A549 (cell line): ENCODE results near the gene MAP1LC3A. TPM values are rescaled to one million over a fixed set of nuclear protein-coding genes. Genes with fewer than 3 reads are reported as not detected.

ENCODE experiments used
- ATAC-seq, 2 experiments: fragments of 200-7000 bp in 1 of 2; fragments of >200 bp in 1 of 2; cut with Nextera tagmentation in 1 of 2; cut with Tn5 transposase in 1 of 2; 3 replicates each; pipeline versions ENCODE4 v1.8.0 to v1.9.1; 2018 to 2020; ENCODE audit warnings: mild to moderate bottlenecking in 1 of 2, moderate library complexity in 1 of 2
- CTCF ChIA-PET: fragments of 300-600 bp; sonication (Branson Sonifier 250); formaldehyde crosslinking; extraction: SDS; loops from one replicate; lab custom pipeline; 2021; ENCODE audit warnings: antibody characterized with exemption, inconsistent platforms; lab: Yijun Ruan, JAX
- POLR2A ChIA-PET: fragments of 350-600 bp; formaldehyde crosslinking; extraction: SDS; loops from one replicate; lab custom pipeline; 2021; ENCODE audit warnings: antibody characterized with exemption, inconsistent platforms; lab: Yijun Ruan, JAX
- DNase-seq, 2 experiments: peaks; one replicate each; pipeline versions ENCODE4 v3.0.0 to v3.0.0-alpha.2; 2011 to 2016; ENCODE audit warnings: low read depth in 1 of 2, low spot score in 1 of 2
- FAIRE-seq: peaks from 2 replicates; lab custom pipeline; 2011; peaks lifted over from hg19 to GRCh38; lab: Jason Lieb, UNC
- H3K27ac ChIP-seq, 2 experiments: fragments of >200 bp; sonication (Bioruptor Twin); formaldehyde crosslinking; 3 replicates each; pipeline ENCODE4 v1.5.1; 2016 to 2017
- H3K4me1 ChIP-seq: fragments of >200 bp; sonication (Bioruptor Twin); formaldehyde crosslinking; 3 replicates; pipeline ENCODE4 v1.6.1; 2016
- H3K4me2 ChIP-seq: fragments of >200 bp; sonication (Bioruptor Twin); formaldehyde crosslinking; 3 replicates; pipeline ENCODE4 v1.6.1; 2016
- H3K4me3 ChIP-seq: fragments of >200 bp; sonication (Bioruptor Twin); formaldehyde crosslinking; 3 replicates; pipeline ENCODE4 v1.5.1; 2016
- H3K9me3 ChIP-seq: fragments of >200 bp; sonication (Bioruptor Twin); formaldehyde crosslinking; 3 replicates; pipeline ENCODE4 v1.6.1; 2016
- ATOH8 ChIP-seq: fragments of 250-450 bp; sonication (Bioruptor Pico); IDR thresholded peaks from 2 replicates; pipeline ENCODE4 v1.5.0; 2020; ENCODE audit warnings: low read depth, mild to moderate bottlenecking, moderate library complexity
- BCL3 ChIP-seq: fragments of >200 bp; sonication (Bioruptor Twin); formaldehyde crosslinking; IDR thresholded peaks from 3 replicates; pipeline ENCODE4 v1.6.1; 2016
- BHLHE40 ChIP-seq: IDR thresholded peaks from 2 replicates; pipeline ENCODE4 v1.6.1; 2012; ENCODE audit warnings: low read depth, low read length, inconsistent platforms
- CHD4 ChIP-seq: fragments of 200-600 bp; sonication (generic); IDR thresholded peaks from 2 replicates; pipeline ENCODE4 v1.6.1; 2016; ENCODE audit warnings: antibody characterized with exemption, mild to moderate bottlenecking, borderline replicate concordance
- EHF ChIP-seq: fragments of 250-450 bp; sonication (Bioruptor Pico); IDR thresholded peaks from 2 replicates; pipeline ENCODE4 v1.5.0; 2020; ENCODE audit warnings: mild to moderate bottlenecking
- ESRRA ChIP-seq: fragments of 150-350 bp; IDR thresholded peaks from 2 replicates; pipeline ENCODE4 v1.6.1; 2014; ENCODE audit warnings: mild to moderate bottlenecking, low read length, borderline replicate concordance
- GATA3 ChIP-seq: IDR thresholded peaks from 2 replicates; pipeline ENCODE4 v1.6.1; 2012; ENCODE audit warnings: borderline replicate concordance
- HES2 ChIP-seq: fragments of >200 bp; sonication (Bioruptor Twin); formaldehyde crosslinking; IDR thresholded peaks from 2 replicates; pipeline ENCODE4 v1.6.1; 2016
- KDM5A ChIP-seq: fragments of 200-600 bp; sonication (generic); IDR thresholded peaks from 2 replicates; pipeline ENCODE4 v1.6.1; 2016; ENCODE audit warnings: antibody characterized with exemption, mild to moderate bottlenecking
- MAX ChIP-seq: IDR thresholded peaks from 2 replicates; pipeline ENCODE4 v1.6.1; 2012
- NFE2L2 ChIP-seq: fragments of 150-350 bp; conservative IDR thresholded peaks from 2 replicates; pipeline ENCODE4 v1.6.1; 2014; ENCODE audit warnings: low read length
- NPAS2 ChIP-seq: fragments of 250-450 bp; sonication (Bioruptor Pico); IDR thresholded peaks from 2 replicates; pipeline ENCODE4 v1.8.0; 2022; ENCODE audit warnings: mild to moderate bottlenecking, moderate library complexity, borderline replicate concordance
- NR3C1 ChIP-seq: fragments of >200 bp; sonication (Bioruptor Twin); formaldehyde crosslinking; IDR thresholded peaks from 3 replicates; pipeline ENCODE4 v1.6.1; 2017
- PBX3 ChIP-seq: IDR thresholded peaks from 2 replicates; pipeline ENCODE4 v1.6.1; 2012
- POLR2AphosphoS2 ChIP-seq: conservative IDR thresholded peaks from 2 replicates; pipeline ENCODE4 v1.6.1; 2012; ENCODE audit warnings: low read length, improper control_type of control experiment, inconsistent platforms
- RARB ChIP-seq: fragments of 250-450 bp; sonication (Bioruptor Pico); IDR thresholded peaks from 2 replicates; pipeline ENCODE4 v1.8.0; 2021; ENCODE audit warnings: mild to moderate bottlenecking, moderate library complexity
- RFX5 ChIP-seq: fragments of 450-650 bp; IDR thresholded peaks from 2 replicates; pipeline ENCODE4 v1.7.1; 2014; ENCODE audit warnings: antibody characterized with exemption, mild to moderate bottlenecking, moderate library complexity
- SMC3 ChIP-seq: fragments of >200 bp; sonication (Bioruptor Twin); formaldehyde crosslinking; IDR thresholded peaks from 3 replicates; pipeline ENCODE4 v1.6.1; 2018; ENCODE audit warnings: inconsistent platforms
- ZC3H11A ChIP-seq: fragments of 450-650 bp; IDR thresholded peaks from 2 replicates; pipeline ENCODE4 v1.6.1; 2014; ENCODE audit warnings: antibody characterized with exemption, mild to moderate bottlenecking
- ZFP36 ChIP-seq: fragments of 450-650 bp; IDR thresholded peaks from 2 replicates; pipeline ENCODE4 v1.6.1; 2014; ENCODE audit warnings: borderline replicate concordance; ENCODE audit not compliant: partially characterized antibody
- ZSCAN20 ChIP-seq: fragments of 250-450 bp; sonication (Bioruptor Pico); IDR thresholded peaks from 2 replicates; pipeline ENCODE4 v1.8.0; 2022; ENCODE audit warnings: mild to moderate bottlenecking, moderate library complexity
- WGBS: methylation state at CpG from one replicate; pipeline ENCODE4 v1.1.6; 2017; ENCODE audit errors: missing lambda C conversion rate; 5-methylcytosine and 5-hydroxymethylcytosine counted together
- polyA plus RNA-seq, 4 experiments: library from polyadenylated mRNA; depleted of rRNA in 3 of 4; stranded (reverse); fragments of >200 nt; fragmentation: RNase III in 1 of 4; extraction: RNeasy Plus Mini Kit Qiagen cat#74134 plus additional on column Dnase treatment in 1 of 4; gene quantifications; 2 replicates in 3 of 4; 3 replicates in 1 of 4; pipeline ENCODE4 v1.2.3, GENCODE V29; 2011 to 2017

MAP1LC3A gene
- polyA plus RNA-seq, 2 of the 4 experiments (the other 2 are of a cell fraction) = 4.3 to 15.7 TPM

GRCh38 chr20:34540596-34541263, 17.8 kb upstream of the MAP1LC3A start:
- no peak overlapping the region for H3K4me2 ChIP-seq
- no peaks in the 10 kb centered on the region for H3K4me1 ChIP-seq
- no peak for DNase-seq
- no peak for FAIRE-seq
- no peak for ATAC-seq
- CTCF ChIA-PET = interaction anchor here (1.8 to 5.3 kb wide), 3 partner anchors 10 to 228 kb away, joined by 7 to 35 read pairs (median 22); no protein-coding TSS in a partner anchor
- TF ChIP-seq EHF = no peak
- TF ChIP-seq RFX5 = no peak
- TF ChIP-seq BCL3 = no peak
- no peak for TF ChIP-seq ZC3H11A
- no peak for TF ChIP-seq ZFP36
- TF ChIP-seq HES2 = no peak
- POLR2A ChIA-PET = no interaction called here
- 94% methylated on average over 15 of the region's 15 CpGs for WGBS
- H3K9me3 ChIP-seq = no peaks in the 10 kb centered on the region
- no peak overlapping the region for H3K27ac ChIP-seq
- H3K4me3 ChIP-seq = no peak overlapping the region

- H3K27ac ChIP-seq = no peak overlapping the region
- DNase-seq (no peak), ATAC-seq (no peak), FAIRE-seq (no peak)
- CTCF ChIA-PET = interaction anchor here (1.8 to 5.3 kb wide), 2 partner anchors 11 to 229 kb away, joined by 7 to 35 read pairs; no protein-coding TSS in a partner anchor
- no peaks in the 10 kb centered on the region for H3K4me1 ChIP-seq
- no peaks in the 10 kb centered on the region for H3K9me3 ChIP-seq
- H3K4me3 ChIP-seq = no peak overlapping the region
- POLR2A ChIA-PET = no interaction called here
- WGBS = 88% methylated on average over 13 of the region's 13 CpGs
- no peak for TF ChIP-seq GATA3
- H3K4me2 ChIP-seq = no peak overlapping the region
These were observed 17.1 kb upstream of the MAP1LC3A start for GRCh38 chr20:34541264-34541901.

- ATAC-seq (no peak), FAIRE-seq (no peak), DNase-seq (no peak)
- POLR2A ChIA-PET = no interaction called here
- TF ChIP-seq KDM5A (no peak), SMC3 (no peak), BHLHE40 (no peak), MAX (no peak), NFE2L2 (no peak), CHD4 (no peak), ESRRA (no peak), POLR2AphosphoS2 (no peak), ATOH8 (CRISPR knock-in tag) (no peak), RARB (CRISPR knock-in tag) (no peak), PBX3 (no peak), NPAS2 (CRISPR knock-in tag) (no peak), BCL3 (no peak), NR3C1 (no peak), RFX5 (no peak), EHF (no peak), ZSCAN20 (CRISPR knock-in tag) (no peak)
- Histone ChIP-seq H3K4me1 (no peaks in the 10 kb centered on the region), H3K9me3 (no peaks in the 10 kb centered on the region), H3K4me3 (no peak overlapping the region), H3K4me2 (no peak overlapping the region), H3K27ac (no peak overlapping the region)
- CTCF ChIA-PET = interaction anchor here (0.6 to 5.3 kb wide), 5 partner anchors 12 to 230 kb away, joined by 3 to 35 read pairs (median 7); no protein-coding TSS in a partner anchor
- WGBS = 93% methylated on average over 16 of the region's 16 CpGs
These were observed 16.6 kb upstream of the MAP1LC3A start for GRCh38 chr20:34541917-34542316.
